GM12872 (cell line): ENCODE results near the gene NPLOC4.

ENCODE experiments used
- CTCF ChIP-seq: IDR thresholded peaks from 3 replicates; pipeline ENCODE4 v1.5.1; 2011; ENCODE audit warnings: low read depth, mild to moderate bottlenecking, low read length, moderate library complexity; ENCODE audit not compliant: insufficient read depth

Gene NPLOC4

GRCh38 chr17:81621494-81622130 lies 15.3 kb downstream of the NPLOC4 start:
- TF ChIP-seq CTCF: no peak

GRCh38 chr17:81616877-81617276 lies 20.0 kb downstream of the NPLOC4 start:
- TF ChIP-seq CTCF: no peak

- no peak for TF ChIP-seq CTCF
These were observed 21.4 kb downstream of the NPLOC4 start for GRCh38 chr17:81615401-81615930.

- TF ChIP-seq CTCF: no peak
These were observed 24.5 kb downstream of the NPLOC4 start for GRCh38 chr17:81612172-81612970.

GRCh38 chr17:81609541-81610311 lies 27.2 kb downstream of the NPLOC4 start:
- TF ChIP-seq CTCF: no peak

- TF ChIP-seq CTCF: no peak
These were observed 28.3 kb downstream of the NPLOC4 start for GRCh38 chr17:81608605-81609004.

- TF ChIP-seq CTCF: no peak
These were observed 28.8 kb downstream of the NPLOC4 start for GRCh38 chr17:81608082-81608481.
